ENCODE results near the gene PISD. TPM values are rescaled to one million over a fixed set of nuclear protein-coding genes. Genes with fewer than 3 reads are reported as not detected.

The PISD gene
- total RNA-seq, 1 donor from 2014 or later = 51.2 TPM

DNA sequence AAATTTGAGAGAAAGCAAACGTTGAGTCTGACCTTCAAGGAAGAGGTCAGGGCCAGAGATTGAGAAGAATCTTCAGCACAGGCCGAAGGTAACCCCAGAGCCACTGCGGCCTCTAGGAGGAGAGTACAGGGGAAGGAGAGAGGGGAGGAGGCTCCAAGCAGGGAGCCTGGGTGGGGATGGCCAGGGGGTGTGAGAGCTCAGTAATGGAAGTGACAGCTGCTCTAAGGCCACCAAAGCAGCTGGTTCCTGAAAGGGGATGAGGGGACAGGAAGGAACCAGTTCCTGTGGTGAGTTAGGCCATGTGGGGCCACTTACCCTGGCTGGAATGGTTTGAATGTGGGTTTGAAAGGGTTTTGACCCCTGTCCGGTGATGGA, 46.1 kb downstream of the PISD start:
- peaks cover 40% of the 10 kb centered on the region for H3K36me3 ChIP-seq
- TF ChIP-seq, protein P1, sequence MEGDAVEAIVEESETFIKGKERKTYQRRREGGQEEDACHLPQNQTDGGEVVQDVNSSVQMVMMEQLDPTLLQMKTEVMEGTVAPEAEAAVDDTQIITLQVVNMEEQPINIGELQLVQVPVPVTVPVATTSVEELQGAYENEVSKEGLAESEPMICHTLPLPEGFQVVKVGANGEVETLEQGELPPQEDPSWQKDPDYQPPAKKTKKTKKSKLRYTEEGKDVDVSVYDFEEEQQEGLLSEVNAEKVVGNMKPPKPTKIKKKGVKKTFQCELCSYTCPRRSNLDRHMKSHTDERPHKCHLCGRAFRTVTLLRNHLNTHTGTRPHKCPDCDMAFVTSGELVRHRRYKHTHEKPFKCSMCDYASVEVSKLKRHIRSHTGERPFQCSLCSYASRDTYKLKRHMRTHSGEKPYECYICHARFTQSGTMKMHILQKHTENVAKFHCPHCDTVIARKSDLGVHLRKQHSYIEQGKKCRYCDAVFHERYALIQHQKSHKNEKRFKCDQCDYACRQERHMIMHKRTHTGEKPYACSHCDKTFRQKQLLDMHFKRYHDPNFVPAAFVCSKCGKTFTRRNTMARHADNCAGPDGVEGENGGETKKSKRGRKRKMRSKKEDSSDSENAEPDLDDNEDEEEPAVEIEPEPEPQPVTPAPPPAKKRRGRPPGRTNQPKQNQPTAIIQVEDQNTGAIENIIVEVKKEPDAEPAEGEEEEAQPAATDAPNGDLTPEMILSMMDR (IDR thresholded peaks at IDR 0.05) = no peak
- no peak overlapping the region for H3K4me3 ChIP-seq
- ATAC-seq (peak; percentile 13), DNase-seq (no peak)
- no peaks in the 10 kb centered on the region for H3K9me3 ChIP-seq
- peaks cover 32% of the 10 kb centered on the region for H3K4me1 ChIP-seq
- H3K27me3 ChIP-seq = no peaks in the 10 kb centered on the region
- intact Hi-C loops (cut with DNase I) = no loop called here
- H3K27ac ChIP-seq = peak overlapping the region; percentile 63

DNA sequence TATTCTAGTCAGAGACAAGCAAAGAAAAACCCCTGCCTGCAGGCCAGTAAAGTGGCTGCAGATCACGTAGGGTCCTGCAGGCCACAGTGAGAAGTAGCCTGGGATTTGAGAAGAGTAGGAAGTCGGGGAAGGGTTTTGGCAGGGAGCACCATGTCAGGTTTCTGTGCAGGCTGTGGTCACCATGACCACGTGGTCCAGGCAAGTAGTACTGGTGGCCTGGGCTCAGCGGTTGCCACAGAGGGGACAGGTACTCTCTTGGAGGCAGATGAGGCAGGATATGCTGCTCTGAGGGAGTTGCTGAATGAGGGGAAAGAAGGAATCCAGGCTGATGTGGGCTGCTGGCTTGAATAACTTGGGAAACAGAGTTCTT, 46.5 kb downstream of the PISD start:
- ATAC-seq (no peak), DNase-seq (no peak)
- no peak overlapping the region for H3K4me3 ChIP-seq
- intact Hi-C loops (cut with DNase I) = no loop called here
- H3K36me3 ChIP-seq = peaks cover 37% of the 10 kb centered on the region
- H3K4me1 ChIP-seq = peaks cover 32% of the 10 kb centered on the region
- H3K9me3 ChIP-seq = no peaks in the 10 kb centered on the region
- no peaks in the 10 kb centered on the region for H3K27me3 ChIP-seq
- TF ChIP-seq, protein P1 (IDR thresholded peaks at IDR 0.05) = no peak
- H3K27ac ChIP-seq = no peak overlapping the region

DNA sequence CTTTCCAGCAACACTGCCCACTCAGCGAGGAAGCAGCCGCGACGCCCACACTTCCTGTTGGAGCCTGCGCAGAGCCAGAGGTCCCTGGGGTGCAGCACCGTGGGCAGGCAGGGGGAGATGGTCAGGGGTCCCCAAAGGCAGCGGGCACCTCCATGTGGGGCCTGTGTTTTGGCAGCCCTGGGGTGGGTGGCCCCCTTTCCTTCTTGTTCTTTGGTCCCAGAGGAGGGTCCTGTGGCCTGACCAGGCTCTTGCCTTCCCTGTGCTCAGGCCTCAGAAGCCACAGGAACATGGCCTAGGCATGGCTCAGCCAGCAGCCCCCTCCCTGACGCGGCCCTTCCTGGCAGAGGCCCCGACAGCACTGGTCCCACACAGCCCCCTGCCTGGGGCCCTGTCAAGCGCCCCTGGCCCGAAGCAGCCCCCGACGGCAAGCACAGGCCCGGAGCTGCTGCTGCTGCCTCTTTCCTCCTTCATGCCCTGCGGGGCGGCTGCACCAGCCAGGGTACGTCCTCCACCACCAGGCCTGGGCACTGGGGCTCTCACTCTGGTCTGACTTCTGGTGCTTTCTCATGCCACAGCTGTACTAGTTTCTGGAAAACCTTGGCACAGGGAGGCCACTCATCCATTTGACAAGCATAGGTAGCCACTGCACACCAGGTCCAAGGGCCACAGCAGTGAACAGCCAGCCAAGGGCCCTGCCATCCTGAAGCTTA, 47.1 kb downstream of the PISD start:
- Histone ChIP-seq H3K9me3 (no peaks in the 10 kb centered on the region), H3K36me3 (peaks cover 31% of the 10 kb centered on the region), H3K27ac (no peak overlapping the region), H3K4me3 (no peak overlapping the region), H3K27me3 (no peaks in the 10 kb centered on the region), H3K4me1 (peaks cover 32% of the 10 kb centered on the region)
- ATAC-seq (peak; percentile 3), DNase-seq (no peak)
- intact Hi-C loops (cut with DNase I) = no loop called here
- TF ChIP-seq, protein P1 (IDR thresholded peaks at IDR 0.05) = no peak

DNA sequence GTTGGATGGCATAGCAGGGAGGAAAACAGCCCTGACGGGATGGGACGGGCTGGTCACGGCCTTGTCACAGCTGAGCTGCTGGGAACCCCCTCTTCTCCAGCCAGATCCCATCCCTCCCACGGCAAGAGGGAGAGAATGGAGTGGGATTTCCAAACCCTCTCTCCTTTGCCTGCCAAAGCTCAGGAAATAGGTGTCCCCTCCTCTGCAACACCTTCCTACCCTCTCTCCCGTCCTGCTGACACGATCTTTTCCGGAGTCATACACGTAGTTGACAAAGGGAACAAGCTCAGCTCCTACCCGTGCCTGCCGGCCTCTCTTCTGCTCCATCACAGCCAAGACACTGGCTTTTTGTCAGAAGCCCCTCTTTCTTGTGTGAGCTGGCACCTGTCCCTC, 48.1 kb downstream of the PISD start:
- DNase-seq (no peak), ATAC-seq (no peak)
- Histone ChIP-seq H3K36me3 (peaks cover 21% of the 10 kb centered on the region), H3K27me3 (no peaks in the 10 kb centered on the region), H3K9me3 (no peaks in the 10 kb centered on the region), H3K4me1 (peaks cover 32% of the 10 kb centered on the region), H3K27ac (no peak overlapping the region), H3K4me3 (no peak overlapping the region)
- intact Hi-C loops (cut with DNase I) = no loop called here
- TF ChIP-seq, protein P1 (IDR thresholded peaks at IDR 0.05) = no peak

DNA sequence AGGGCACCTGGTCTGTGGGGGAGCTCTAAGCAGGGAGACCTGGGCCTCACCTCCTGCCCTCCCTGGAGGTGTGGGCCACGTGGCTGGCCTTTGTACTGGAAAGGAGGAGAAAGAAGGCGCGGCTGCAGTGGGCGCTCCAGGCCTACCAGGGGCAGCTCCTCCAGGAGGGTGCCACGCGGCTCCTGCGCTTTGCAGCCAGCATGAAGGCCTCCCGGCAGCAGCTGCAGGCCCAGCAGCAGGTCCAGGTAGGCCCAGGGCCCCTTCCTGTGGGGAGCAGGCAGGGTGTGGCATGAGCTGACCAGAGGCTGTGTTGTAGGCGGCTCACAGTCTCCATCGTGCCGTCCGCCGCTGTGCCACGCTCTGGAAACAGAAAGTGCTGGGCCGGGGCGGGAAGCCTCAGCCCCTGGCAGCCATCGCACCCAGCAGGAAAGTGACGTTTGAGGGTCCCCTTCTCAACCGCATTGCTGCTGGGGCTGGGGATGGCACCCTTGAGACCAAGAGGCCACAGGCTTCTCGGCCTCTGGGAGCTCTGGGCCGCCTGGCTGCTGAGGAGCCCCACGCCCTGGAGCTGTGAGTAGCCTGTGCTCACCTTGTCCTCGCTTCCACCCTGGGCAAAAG, 48.6 kb downstream of the PISD start:
- TF ChIP-seq, protein P1 (IDR thresholded peaks at IDR 0.05) = no peak
- Histone ChIP-seq H3K4me1 (peaks cover 32% of the 10 kb centered on the region), H3K27me3 (no peaks in the 10 kb centered on the region), H3K36me3 (peaks cover 16% of the 10 kb centered on the region), H3K9me3 (no peaks in the 10 kb centered on the region), H3K27ac (no peak overlapping the region), H3K4me3 (no peak overlapping the region)
- DNase-seq (no peak), ATAC-seq (no peak)
- intact Hi-C loops (cut with DNase I) = no loop called here
